ENCODE results near the gene TNFAIP2. TPM values are rescaled to one million over a fixed set of nuclear protein-coding genes. Genes with fewer than 3 reads are reported as not detected.
A peak's percentile ranks its signal among the peaks of the same experiment; 100 is the strongest.

TNFAIP2 gene
- total and polyA plus RNA-seq, 8 donors: 30.7 to 279 (median 73.0) TPM

GRCh38 chr14:103103461-103104388 lies 19.5 kb upstream of the TNFAIP2 start:
- Histone ChIP-seq H3K27me3 (peaks cover 0 to 61% (median 28%) of the 10 kb centered on the region in 3 donors), H3K4me3 (peak overlapping the region; percentile 15 to 49 (median 22)), H3K4me1 (peaks cover 61 to 74% (median 68%) of the 10 kb centered on the region in 4 donors), H3K36me3 (no peaks in the 10 kb centered on the region), H3K27ac (peak overlapping the region in 3 of 5 donors; percentile 8 to 47 (median 11)), H3K9me3 (no peaks in the 10 kb centered on the region)
- 3 to 6% (median 5%) methylated on average over 30 to 68 of the region's 68 CpGs for WGBS, 5 donors
- peak; percentile 87 to 89 for DNase-seq
- intact Hi-C loops (cut with DNase I; ENCODE audit: low total_unique reads): loop anchor here (10.0 kb wide), 1 partner anchor 191 kb away; no protein-coding TSS in a partner anchor
- TF ChIP-seq CTCF (IDR thresholded peaks at IDR 0.05) (peak in 2 of 7 experiments; percentile 15 to 33), POLR2A (IDR thresholded peaks at IDR 0.05) (no peak)

GRCh38 chr14:103104389-103104653 lies 18.9 kb upstream of the TNFAIP2 start:
- no peak for DNase-seq
- TF ChIP-seq EP300 (IDR thresholded peaks at IDR 0.05): no peak
- no peak for TF ChIP-seq POLR2A (IDR thresholded peaks at IDR 0.05)
- no peak for TF ChIP-seq CTCF (IDR thresholded peaks at IDR 0.05)
- no peak for TF ChIP-seq POLR2AphosphoS5 (IDR thresholded peaks at IDR 0.05)
- peak overlapping the region in 3 of 5 donors; percentile 8 to 47 (median 33) for H3K27ac ChIP-seq
- H3K36me3 ChIP-seq: no peaks in the 10 kb centered on the region
- intact Hi-C loops (cut with DNase I; ENCODE audit: low total_unique reads): loop anchor here (10.0 kb wide), 1 partner anchor 190 kb away; no protein-coding TSS in a partner anchor
- H3K4me1 ChIP-seq: peaks cover 58 to 71% (median 62%) of the 10 kb centered on the region in 4 donors
- no peaks in the 10 kb centered on the region for H3K9me3 ChIP-seq
- 8 to 16% (median 12%) methylated on average over 11 to 20 of the region's 20 CpGs; no CpG with 5 or more reads in 1 of the 5 donors for WGBS, 5 donors
- H3K4me3 ChIP-seq: peak overlapping the region in 2 of 4 donors; percentile 7 to 49
- peaks cover 0 to 55% (median 28%) of the 10 kb centered on the region in 3 donors for H3K27me3 ChIP-seq

- H3K4me3 ChIP-seq: peak overlapping the region in 2 of 4 donors; percentile 7 to 49
- H3K27ac ChIP-seq: peak overlapping the region in 2 of 5 donors; percentile 31 to 33
- 4 to 5% (median 4%) methylated on average over 29 to 59 of the region's 59 CpGs for WGBS, 5 donors
Measured at GRCh38 chr14:103104654-103105452, 18.4 kb upstream of the TNFAIP2 start.

More at GRCh38 chr14:103104654-103105452, 18.4 kb upstream of the TNFAIP2 start:
- no peak for TF ChIP-seq EP300 (IDR thresholded peaks at IDR 0.05)
- TF ChIP-seq POLR2AphosphoS5 (IDR thresholded peaks at IDR 0.05): peak in 1 of 3 donors; percentile 14
- TF ChIP-seq POLR2A (IDR thresholded peaks at IDR 0.05): no peak
- TF ChIP-seq CTCF (IDR thresholded peaks at IDR 0.05): peak in 6 of 7 experiments; percentile 97 to 99 (median 98)
- intact Hi-C loops (cut with DNase I; ENCODE audit: low total_unique reads): loop anchor here (10.0 kb wide), 1 partner anchor 190 kb away; no protein-coding TSS in a partner anchor
- no peaks in the 10 kb centered on the region for H3K36me3 ChIP-seq
- DNase-seq: peak; percentile 85 to 89
- peaks cover 0 to 49% (median 28%) of the 10 kb centered on the region in 3 donors for H3K27me3 ChIP-seq
- no peaks in the 10 kb centered on the region for H3K9me3 ChIP-seq
- H3K4me1 ChIP-seq: peaks cover 55 to 69% (median 60%) of the 10 kb centered on the region in 4 donors
